HEK293 (cell line): Measurements from ENCODE around the gene ARHGEF37.

Experiments
- IKZF3 ChIP-seq: fragments of 450-650 bp; IDR thresholded peaks from 2 replicates; pipeline ENCODE4 v1.5.0; 2018; ENCODE audit warnings: missing biosample characterization, mild to moderate bottlenecking, missing genetic modification characterization, moderate library complexity
- KLF1 ChIP-seq: fragments of 450-650 bp; formaldehyde crosslinking; IDR thresholded peaks from 2 replicates; pipeline ENCODE4 v1.5.1; 2016; ENCODE audit warnings: missing biosample characterization, missing genetic modification characterization
- PBX3 ChIP-seq: sonication (generic); formaldehyde crosslinking; IDR thresholded peaks from 2 replicates; pipeline ENCODE4 v1.8.1; 2022; ENCODE audit warnings: mild to moderate bottlenecking, moderate library complexity, missing genetic modification reagents
- PRDM1 ChIP-seq: fragments of 450-650 bp; formaldehyde crosslinking; IDR thresholded peaks from 2 replicates; pipeline ENCODE4; 2016; ENCODE audit warnings: missing biosample characterization, missing genetic modification characterization
- SCRT1 ChIP-seq: fragments of 450-650 bp; formaldehyde crosslinking; IDR thresholded peaks from 2 replicates; pipeline ENCODE4 v1.5.1; 2016; ENCODE audit warnings: missing biosample characterization, missing genetic modification characterization, borderline replicate concordance
- SETDB1 ChIP-seq: IDR thresholded peaks from one replicate; pipeline ENCODE4 v1.6.1; 2017; ENCODE audit warnings: mild to moderate bottlenecking, low read length, moderate library complexity, mixed read lengths; ENCODE audit not compliant: insufficient read length
- YY1 ChIP-seq: fragments of 450-650 bp; formaldehyde crosslinking; IDR thresholded peaks from 2 replicates; pipeline ENCODE4 v1.5.1; 2018; ENCODE audit warnings: missing biosample characterization, missing genetic modification characterization
- ZBTB20 ChIP-seq: fragments of 450-650 bp; formaldehyde crosslinking; IDR thresholded peaks from 2 replicates; pipeline ENCODE4 v1.5.1; 2016; ENCODE audit warnings: missing biosample characterization, missing genetic modification characterization
- ZBTB8A ChIP-seq: fragments of 450-650 bp; formaldehyde crosslinking; IDR thresholded peaks from 2 replicates; pipeline ENCODE4 v1.5.1; 2016; ENCODE audit warnings: missing biosample characterization, missing genetic modification characterization
- ZFP41 ChIP-seq: fragments of 450-650 bp; formaldehyde crosslinking; IDR thresholded peaks from 2 replicates; pipeline ENCODE4 v1.5.1; 2016; ENCODE audit warnings: missing biosample characterization, missing genetic modification characterization, borderline replicate concordance
- ZFP69B ChIP-seq: fragments of 450-650 bp; formaldehyde crosslinking; IDR thresholded peaks from 2 replicates; pipeline ENCODE4 v1.5.1; 2016; ENCODE audit warnings: missing biosample characterization, missing genetic modification characterization
- ZNF112 ChIP-seq: fragments of 450-650 bp; formaldehyde crosslinking; IDR thresholded peaks from 2 replicates; pipeline ENCODE4 v1.5.0; 2017; ENCODE audit warnings: missing biosample characterization, missing genetic modification characterization
- ZNF140 ChIP-seq: fragments of 450-650 bp; formaldehyde crosslinking; IDR thresholded peaks from 2 replicates; pipeline ENCODE4 v1.5.1; 2016; ENCODE audit warnings: missing biosample characterization, missing genetic modification characterization
- ZNF155 ChIP-seq: fragments of 450-650 bp; formaldehyde crosslinking; IDR thresholded peaks from 2 replicates; pipeline ENCODE4 v1.5.1; 2016; ENCODE audit warnings: missing biosample characterization, missing genetic modification characterization
- ZNF16 ChIP-seq: fragments of 450-650 bp; formaldehyde crosslinking; IDR thresholded peaks from 2 replicates; pipeline ENCODE4 v1.5.1; 2016; ENCODE audit warnings: low read depth, missing biosample characterization, missing genetic modification characterization
- ZNF18 ChIP-seq: fragments of 450-650 bp; formaldehyde crosslinking; IDR thresholded peaks from 2 replicates; pipeline ENCODE4 v1.5.1; 2016; ENCODE audit warnings: missing biosample characterization, missing genetic modification characterization
- ZNF184 ChIP-seq: fragments of 450-650 bp; IDR thresholded peaks from 2 replicates; pipeline ENCODE4 v1.5.1; 2018; ENCODE audit warnings: missing biosample characterization, mild to moderate bottlenecking, missing genetic modification characterization
- ZNF221 ChIP-seq: fragments of 450-650 bp; formaldehyde crosslinking; IDR thresholded peaks from 2 replicates; pipeline ENCODE4 v1.5.1; 2017; ENCODE audit warnings: missing biosample characterization, missing genetic modification characterization, borderline replicate concordance
- ZNF292 ChIP-seq: fragments of 450-650 bp; formaldehyde crosslinking; IDR thresholded peaks from 2 replicates; pipeline ENCODE4 v1.5.1; 2016; ENCODE audit warnings: low read depth, missing biosample characterization, missing genetic modification characterization, borderline replicate concordance
- ZNF302 ChIP-seq: fragments of 450-650 bp; formaldehyde crosslinking; IDR thresholded peaks from 2 replicates; pipeline ENCODE4 v1.5.1; 2016; ENCODE audit warnings: missing biosample characterization, missing genetic modification characterization, low read depth
- ZNF335 ChIP-seq: fragments of 450-650 bp; formaldehyde crosslinking; conservative IDR thresholded peaks from 2 replicates; pipeline ENCODE4 v1.5.1; 2016; ENCODE audit warnings: missing biosample characterization, missing genetic modification characterization
- ZNF366 ChIP-seq: fragments of 450-650 bp; formaldehyde crosslinking; conservative IDR thresholded peaks from 2 replicates; pipeline ENCODE4 v1.5.1; 2016; ENCODE audit warnings: missing biosample characterization, missing genetic modification characterization
- ZNF404 ChIP-seq: fragments of 450-650 bp; formaldehyde crosslinking; IDR thresholded peaks from 2 replicates; pipeline ENCODE4 v1.5.1; 2017; ENCODE audit warnings: missing biosample characterization, missing genetic modification characterization
- ZNF416 ChIP-seq: fragments of 450-650 bp; formaldehyde crosslinking; IDR thresholded peaks from 2 replicates; pipeline ENCODE4 v1.5.1; 2016; ENCODE audit warnings: missing biosample characterization, missing genetic modification characterization
- ZNF473 ChIP-seq: fragments of 450-650 bp; formaldehyde crosslinking; IDR thresholded peaks from 2 replicates; pipeline ENCODE4 v1.5.1; 2017; ENCODE audit warnings: missing biosample characterization, missing genetic modification characterization
- ZNF48 ChIP-seq: fragments of 450-650 bp; formaldehyde crosslinking; IDR thresholded peaks from 2 replicates; pipeline ENCODE4 v1.5.1; 2016; ENCODE audit warnings: missing biosample characterization, missing genetic modification characterization
- ZNF529 ChIP-seq: fragments of 450-650 bp; formaldehyde crosslinking; IDR thresholded peaks from 2 replicates; pipeline ENCODE4 v1.5.1; 2017; ENCODE audit warnings: missing genetic modification characterization, missing biosample characterization; ENCODE audit not compliant: insufficient replicate concordance
- ZNF530 ChIP-seq: fragments of 450-650 bp; formaldehyde crosslinking; IDR thresholded peaks from 2 replicates; pipeline ENCODE4 v1.5.1; 2016; ENCODE audit warnings: low read depth, missing biosample characterization, missing genetic modification characterization
- ZNF544 ChIP-seq: fragments of 450-650 bp; formaldehyde crosslinking; IDR thresholded peaks from 2 replicates; pipeline ENCODE4 v1.5.0; 2017; ENCODE audit warnings: missing biosample characterization, missing genetic modification characterization
- ZNF629 ChIP-seq: fragments of 450-650 bp; formaldehyde crosslinking; IDR thresholded peaks from 2 replicates; pipeline ENCODE4 v1.5.1; 2017; ENCODE audit warnings: missing biosample characterization, missing genetic modification characterization
- ZNF660 ChIP-seq: fragments of 450-650 bp; IDR thresholded peaks from 2 replicates; pipeline ENCODE4 v1.5.1; 2018; ENCODE audit warnings: missing biosample characterization, mild to moderate bottlenecking, missing genetic modification characterization
- ZNF747 ChIP-seq: fragments of 450-650 bp; formaldehyde crosslinking; IDR thresholded peaks from 2 replicates; pipeline ENCODE4 v1.5.1; 2016; ENCODE audit warnings: missing biosample characterization, missing genetic modification characterization
- ZNF777 ChIP-seq: fragments of 450-650 bp; formaldehyde crosslinking; IDR thresholded peaks from 2 replicates; pipeline ENCODE4 v1.5.1; 2017; ENCODE audit warnings: missing biosample characterization, missing genetic modification characterization, borderline replicate concordance
- ZXDB ChIP-seq: fragments of 450-650 bp; formaldehyde crosslinking; IDR thresholded peaks from 2 replicates; pipeline ENCODE4 v1.5.1; 2016; ENCODE audit warnings: missing biosample characterization, missing genetic modification characterization
- TF ChIP-seq, protein P1 (sequence below): fragments of 450-650 bp; formaldehyde crosslinking; conservative IDR thresholded peaks from 2 replicates; pipeline ENCODE4 v1.5.1; 2016; ENCODE audit warnings: low read depth, missing biosample characterization, missing genetic modification characterization
- TF ChIP-seq, protein P2 (sequence below): fragments of 450-650 bp; formaldehyde crosslinking; IDR thresholded peaks from 2 replicates; pipeline ENCODE4 v1.5.1; 2016; ENCODE audit warnings: missing biosample characterization, missing genetic modification characterization

Gene ARHGEF37

DNA sequence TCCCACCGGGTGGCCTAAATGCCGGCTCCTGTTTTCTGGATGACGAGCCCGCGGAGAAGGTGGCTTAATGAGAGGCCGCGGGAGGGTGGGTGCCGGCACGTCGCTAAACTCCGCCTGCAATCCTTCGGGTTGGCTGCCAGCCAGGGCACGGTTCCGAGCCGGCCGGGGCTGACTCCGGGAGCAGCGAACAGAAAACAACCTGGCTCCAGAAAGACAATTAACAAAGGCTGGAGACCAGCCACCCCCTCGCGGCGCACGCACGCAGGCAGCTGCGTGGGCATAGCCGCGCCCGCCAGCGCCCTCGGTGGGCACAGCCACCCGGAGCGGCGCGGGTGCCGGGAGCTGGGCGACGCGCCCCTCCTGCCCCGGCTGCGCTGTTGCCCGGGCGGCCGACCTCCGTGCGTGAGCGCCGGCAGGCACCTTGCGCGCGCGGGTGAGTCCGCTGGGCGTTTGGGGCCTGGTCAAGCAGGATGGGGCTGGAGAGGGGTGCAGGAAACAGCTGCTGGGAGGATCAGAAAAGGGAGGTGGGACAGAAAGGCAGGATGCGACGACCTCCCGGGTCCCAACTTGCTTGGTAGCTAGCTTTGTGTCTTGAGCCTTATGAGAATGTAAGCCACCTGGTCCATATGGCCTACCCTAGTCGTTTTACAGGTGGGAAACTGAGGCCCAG is at the start of gene ARHGEF37 (continued):
- TF ChIP-seq, protein P1, sequence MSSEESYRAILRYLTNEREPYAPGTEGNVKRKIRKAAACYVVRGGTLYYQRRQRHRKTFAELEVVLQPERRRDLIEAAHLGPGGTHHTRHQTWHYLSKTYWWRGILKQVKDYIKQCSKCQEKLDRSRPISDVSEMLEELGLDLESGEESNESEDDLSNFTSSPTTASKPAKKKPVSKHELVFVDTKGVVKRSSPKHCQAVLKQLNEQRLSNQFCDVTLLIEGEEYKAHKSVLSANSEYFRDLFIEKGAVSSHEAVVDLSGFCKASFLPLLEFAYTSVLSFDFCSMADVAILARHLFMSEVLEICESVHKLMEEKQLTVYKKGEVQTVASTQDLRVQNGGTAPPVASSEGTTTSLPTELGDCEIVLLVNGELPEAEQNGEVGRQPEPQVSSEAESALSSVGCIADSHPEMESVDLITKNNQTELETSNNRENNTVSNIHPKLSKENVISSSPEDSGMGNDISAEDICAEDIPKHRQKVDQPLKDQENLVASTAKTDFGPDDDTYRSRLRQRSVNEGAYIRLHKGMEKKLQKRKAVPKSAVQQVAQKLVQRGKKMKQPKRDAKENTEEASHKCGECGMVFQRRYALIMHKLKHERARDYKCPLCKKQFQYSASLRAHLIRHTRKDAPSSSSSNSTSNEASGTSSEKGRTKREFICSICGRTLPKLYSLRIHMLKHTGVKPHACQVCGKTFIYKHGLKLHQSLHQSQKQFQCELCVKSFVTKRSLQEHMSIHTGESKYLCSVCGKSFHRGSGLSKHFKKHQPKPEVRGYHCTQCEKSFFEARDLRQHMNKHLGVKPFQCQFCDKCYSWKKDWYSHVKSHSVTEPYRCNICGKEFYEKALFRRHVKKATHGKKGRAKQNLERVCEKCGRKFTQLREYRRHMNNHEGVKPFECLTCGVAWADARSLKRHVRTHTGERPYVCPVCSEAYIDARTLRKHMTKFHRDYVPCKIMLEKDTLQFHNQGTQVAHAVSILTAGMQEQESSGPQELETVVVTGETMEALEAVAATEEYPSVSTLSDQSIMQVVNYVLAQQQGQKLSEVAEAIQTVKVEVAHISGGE: no peak
- TF ChIP-seq ZNF660: peak; percentile 86
- TF ChIP-seq ZNF184 (tag by site-specific recombination): 0 out of 2 replicates have a peak, but pooled peaks have one; percentile 41
- no peak for TF ChIP-seq PRDM1 (tag by site-specific recombination)
- no peak for TF ChIP-seq ZNF777 (tag by site-specific recombination)
- no peak; the same call in 1 of the 2 replicates for TF ChIP-seq ZNF366 (tag by site-specific recombination)
- peak; percentile 73 for TF ChIP-seq ZNF335 (tag by site-specific recombination)
- no peak for TF ChIP-seq SETDB1
- TF ChIP-seq ZNF473 (tag by site-specific recombination): no peak
- TF ChIP-seq ZXDB: no peak
- TF ChIP-seq ZNF404: no peak
- TF ChIP-seq, protein P2, sequence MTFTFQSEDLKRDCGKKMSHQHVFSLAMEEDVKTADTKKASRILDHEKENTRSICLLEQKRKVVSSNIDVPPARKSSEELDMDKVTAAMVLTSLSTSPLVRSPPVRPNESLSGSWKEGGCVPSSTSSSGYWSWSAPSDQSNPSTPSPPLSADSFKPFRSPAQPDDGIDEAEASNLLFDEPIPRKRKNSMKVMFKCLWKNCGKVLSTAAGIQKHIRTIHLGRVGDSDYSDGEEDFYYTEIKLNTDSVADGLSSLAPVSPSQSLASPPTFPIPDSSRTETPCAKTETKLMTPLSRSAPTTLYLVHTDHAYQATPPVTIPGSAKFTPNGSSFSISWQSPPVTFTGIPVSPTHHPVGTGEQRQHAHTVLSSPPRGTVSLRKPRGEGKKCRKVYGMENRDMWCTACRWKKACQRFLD: no peak
- no peak for TF ChIP-seq ZNF747
- no peak for TF ChIP-seq ZNF155
- TF ChIP-seq ZNF112 (tag by site-specific recombination): no peak
- no peak for TF ChIP-seq YY1
- no peak for TF ChIP-seq ZNF416 (tag by site-specific recombination)
- no peak; the same call in 1 of the 2 replicates for TF ChIP-seq ZBTB20 (tag by site-specific recombination)
- TF ChIP-seq ZNF292 (tag by site-specific recombination): no peak
- TF ChIP-seq KLF1 (tag by site-specific recombination): no peak
- peak; percentile 86 for TF ChIP-seq ZBTB8A (tag by site-specific recombination)
- TF ChIP-seq ZNF18 (tag by site-specific recombination): no peak
- TF ChIP-seq SCRT1 (tag by site-specific recombination): no peak
- no peak for TF ChIP-seq ZNF48 (tag by site-specific recombination)
- no peak for TF ChIP-seq ZNF16 (tag by site-specific recombination)
- TF ChIP-seq ZNF629: no peak
- no peak; the same call in 1 of the 2 replicates for TF ChIP-seq PBX3
- TF ChIP-seq ZNF221 (tag by site-specific recombination): no peak
- no peak for TF ChIP-seq ZFP69B (tag by site-specific recombination)
- TF ChIP-seq ZNF140 (tag by site-specific recombination): no peak
- TF ChIP-seq ZFP41 (tag by site-specific recombination): no peak
- TF ChIP-seq ZNF529 (tag by site-specific recombination): no peak
- TF ChIP-seq ZNF302 (tag by site-specific recombination): no peak
- TF ChIP-seq ZNF544: no peak
- TF ChIP-seq IKZF3 (tag by site-specific recombination): peak; percentile 26
- no peak for TF ChIP-seq ZNF530 (tag by site-specific recombination)
- TF ChIP-seq, all 188 proteins: peak for 27
